ENCODE measurements around the gene DDAH2. TPM values are rescaled to one million over a fixed set of nuclear protein-coding genes. Genes with fewer than 3 reads are reported as not detected.

DDAH2 gene
- total RNA-seq, 3 donors from 2014 or later (not counting 1 experiment from before 2014, with no cell fraction given) = 22.3 to 36.1 (median 24.6) TPM

DNA sequence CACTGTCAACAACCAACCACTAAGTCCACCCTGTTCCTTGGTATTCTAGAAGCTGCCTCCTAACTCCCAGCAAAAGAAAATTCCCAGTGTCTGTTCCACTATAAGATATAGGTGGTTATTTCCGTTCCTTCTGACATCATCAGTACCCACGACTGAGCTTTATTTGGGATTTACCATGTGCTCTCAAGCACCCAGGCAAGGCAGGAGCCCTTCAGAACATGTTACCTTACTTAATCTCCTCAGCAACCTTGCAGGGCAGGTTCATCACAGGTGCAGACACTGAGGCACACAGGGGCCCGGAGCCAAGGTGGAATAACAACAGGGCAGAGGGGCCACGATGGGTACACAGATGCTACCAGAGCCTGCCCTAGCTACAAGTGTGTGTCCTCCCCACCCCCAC is 36.7 kb downstream of the DDAH2 start:
- Mint-ChIP-seq H3K27me3 (ENCODE audit: low read depth in 2 of 2) (no peaks in the 10 kb centered on the region), H3K36me3 (no peaks in the 10 kb centered on the region), H3K4me1 (peaks cover 0 to 13% of the 10 kb centered on the region in 2 donors), H3K4me3 (no peak overlapping the region), H3K27ac (no peak overlapping the region), H3K9me3 (no peaks in the 10 kb centered on the region)
- no peaks in the 10 kb centered on the region for H3K9me3 ChIP-seq (ENCODE audit: control insufficient read depth, insufficient read depth, low read length)
- WGBS (ENCODE audit: insufficient coverage) = 98% methylated on average over 4 of the region's 4 CpGs
- DNase-seq (no peak), ATAC-seq (no peak)
- no peaks in the 10 kb centered on the region for H3K27me3 ChIP-seq (ENCODE audit: control insufficient read depth, insufficient read depth, low read length)
- H3K4me1 ChIP-seq (ENCODE audit: control insufficient read depth, insufficient read depth, low read length) = no peaks in the 10 kb centered on the region
- intact Hi-C loops (cut with micrococcal nuclease) = no loop called here
- H3K27ac ChIP-seq (ENCODE audit: low read length) = no peak overlapping the region
- H3K36me3 ChIP-seq (ENCODE audit: control insufficient read depth, insufficient read depth, low read length) = peaks cover 80% of the 10 kb centered on the region
- no peak overlapping the region for H3K4me3 ChIP-seq (ENCODE audit: low read length)
- TF ChIP-seq, protein P1, sequence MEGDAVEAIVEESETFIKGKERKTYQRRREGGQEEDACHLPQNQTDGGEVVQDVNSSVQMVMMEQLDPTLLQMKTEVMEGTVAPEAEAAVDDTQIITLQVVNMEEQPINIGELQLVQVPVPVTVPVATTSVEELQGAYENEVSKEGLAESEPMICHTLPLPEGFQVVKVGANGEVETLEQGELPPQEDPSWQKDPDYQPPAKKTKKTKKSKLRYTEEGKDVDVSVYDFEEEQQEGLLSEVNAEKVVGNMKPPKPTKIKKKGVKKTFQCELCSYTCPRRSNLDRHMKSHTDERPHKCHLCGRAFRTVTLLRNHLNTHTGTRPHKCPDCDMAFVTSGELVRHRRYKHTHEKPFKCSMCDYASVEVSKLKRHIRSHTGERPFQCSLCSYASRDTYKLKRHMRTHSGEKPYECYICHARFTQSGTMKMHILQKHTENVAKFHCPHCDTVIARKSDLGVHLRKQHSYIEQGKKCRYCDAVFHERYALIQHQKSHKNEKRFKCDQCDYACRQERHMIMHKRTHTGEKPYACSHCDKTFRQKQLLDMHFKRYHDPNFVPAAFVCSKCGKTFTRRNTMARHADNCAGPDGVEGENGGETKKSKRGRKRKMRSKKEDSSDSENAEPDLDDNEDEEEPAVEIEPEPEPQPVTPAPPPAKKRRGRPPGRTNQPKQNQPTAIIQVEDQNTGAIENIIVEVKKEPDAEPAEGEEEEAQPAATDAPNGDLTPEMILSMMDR (IDR thresholded peaks at IDR 0.05) = no peak

DNA sequence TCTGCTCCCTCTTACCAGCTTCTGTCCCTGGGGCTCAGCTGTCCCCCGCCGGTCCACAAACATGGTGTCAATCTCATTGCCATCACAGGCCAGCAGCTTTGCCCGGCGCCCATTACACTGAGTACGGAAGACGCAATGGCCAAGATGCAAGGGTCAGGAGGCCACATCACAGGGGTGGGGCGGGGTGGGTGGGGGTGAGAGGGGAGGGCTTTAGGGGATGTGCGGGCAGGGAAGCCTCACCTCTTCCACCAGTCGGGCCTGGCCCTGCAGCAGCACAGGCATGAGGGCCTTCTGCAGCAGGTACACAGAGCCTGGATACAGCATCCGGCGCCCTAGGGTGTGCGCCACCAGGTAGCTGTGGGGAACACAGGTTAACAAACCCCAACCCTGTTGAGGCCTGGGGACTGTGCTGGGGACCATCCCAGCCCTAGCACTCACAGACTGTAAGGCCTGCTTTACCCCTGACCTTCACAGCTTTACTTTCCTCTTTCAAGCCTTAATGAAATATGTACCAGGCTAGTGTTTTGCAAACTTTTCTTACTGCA is 37.5 kb downstream of the DDAH2 start:
- ATAC-seq (no peak), DNase-seq (no peak)
- no peaks in the 10 kb centered on the region for H3K27me3 ChIP-seq (ENCODE audit: control insufficient read depth, insufficient read depth, low read length)
- Mint-ChIP-seq H3K9me3 (no peaks in the 10 kb centered on the region), H3K27me3 (ENCODE audit: low read depth in 2 of 2) (no peaks in the 10 kb centered on the region), H3K27ac (no peak overlapping the region), H3K36me3 (no peaks in the 10 kb centered on the region), H3K4me1 (peaks cover 0 to 7% of the 10 kb centered on the region in 2 donors), H3K4me3 (no peak overlapping the region)
- no peak overlapping the region for H3K4me3 ChIP-seq (ENCODE audit: low read length)
- intact Hi-C loops (cut with micrococcal nuclease) = no loop called here
- no peaks in the 10 kb centered on the region for H3K9me3 ChIP-seq (ENCODE audit: control insufficient read depth, insufficient read depth, low read length)
- no peak overlapping the region for H3K27ac ChIP-seq (ENCODE audit: low read length)
- peaks cover 81% of the 10 kb centered on the region for H3K36me3 ChIP-seq (ENCODE audit: control insufficient read depth, insufficient read depth, low read length)
- no peaks in the 10 kb centered on the region for H3K4me1 ChIP-seq (ENCODE audit: control insufficient read depth, insufficient read depth, low read length)
- TF ChIP-seq, protein P1 (IDR thresholded peaks at IDR 0.05) = no peak
- WGBS (ENCODE audit: insufficient coverage) = 97% methylated on average over 11 of the region's 12 CpGs

DNA sequence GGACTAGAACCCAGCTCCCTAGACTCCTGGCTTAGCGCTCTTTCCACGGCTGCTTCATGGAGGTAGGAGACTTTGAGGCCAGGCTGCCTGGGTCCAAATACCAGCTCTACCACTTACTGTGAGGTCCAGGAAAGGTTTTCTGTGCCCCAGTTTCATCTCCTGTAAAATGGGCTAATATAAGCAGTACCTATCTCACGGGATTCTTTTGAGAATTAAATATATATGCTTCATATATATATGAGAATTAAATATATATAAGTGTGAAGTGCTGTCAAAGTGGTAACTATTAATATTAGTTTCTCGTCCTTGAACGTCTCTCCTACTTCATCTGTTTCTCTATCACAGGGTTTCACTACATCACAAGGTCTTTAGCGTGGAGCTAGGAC is 38.0 kb downstream of the DDAH2 start:
- no peaks in the 10 kb centered on the region for H3K27me3 ChIP-seq (ENCODE audit: control insufficient read depth, insufficient read depth, low read length)
- no peak overlapping the region for H3K4me3 ChIP-seq (ENCODE audit: low read length)
- H3K36me3 ChIP-seq (ENCODE audit: control insufficient read depth, insufficient read depth, low read length) = peaks cover 79% of the 10 kb centered on the region
- Mint-ChIP-seq H3K9me3 (no peaks in the 10 kb centered on the region), H3K27me3 (ENCODE audit: low read depth in 2 of 2) (no peaks in the 10 kb centered on the region), H3K27ac (no peak overlapping the region), H3K36me3 (no peaks in the 10 kb centered on the region), H3K4me3 (no peak overlapping the region), H3K4me1 (peaks cover 0 to 7% of the 10 kb centered on the region in 2 donors)
- H3K4me1 ChIP-seq (ENCODE audit: control insufficient read depth, insufficient read depth, low read length) = no peaks in the 10 kb centered on the region
- TF ChIP-seq, protein P1 (IDR thresholded peaks at IDR 0.05) = no peak
- WGBS (ENCODE audit: insufficient coverage) = 100% methylated on average over 5 of the region's 6 CpGs
- no peak overlapping the region for H3K27ac ChIP-seq (ENCODE audit: low read length)
- DNase-seq (no peak), ATAC-seq (no peak)
- intact Hi-C loops (cut with micrococcal nuclease) = no loop called here
- H3K9me3 ChIP-seq (ENCODE audit: control insufficient read depth, insufficient read depth, low read length) = no peaks in the 10 kb centered on the region

Measured in natural killer cell (primary cell).